ENCODE data around the gene NPHP4. TPM values are rescaled to one million over a fixed set of nuclear protein-coding genes. Genes with fewer than 3 reads are reported as not detected.

Gene NPHP4
- total RNA-seq, 1 experiment from 2014 or later: 16.8 TPM

GRCh38 chr1:5813480-5813879 is 178.7 kb downstream of the NPHP4 start (continued):
- TF ChIP-seq, protein P1, sequence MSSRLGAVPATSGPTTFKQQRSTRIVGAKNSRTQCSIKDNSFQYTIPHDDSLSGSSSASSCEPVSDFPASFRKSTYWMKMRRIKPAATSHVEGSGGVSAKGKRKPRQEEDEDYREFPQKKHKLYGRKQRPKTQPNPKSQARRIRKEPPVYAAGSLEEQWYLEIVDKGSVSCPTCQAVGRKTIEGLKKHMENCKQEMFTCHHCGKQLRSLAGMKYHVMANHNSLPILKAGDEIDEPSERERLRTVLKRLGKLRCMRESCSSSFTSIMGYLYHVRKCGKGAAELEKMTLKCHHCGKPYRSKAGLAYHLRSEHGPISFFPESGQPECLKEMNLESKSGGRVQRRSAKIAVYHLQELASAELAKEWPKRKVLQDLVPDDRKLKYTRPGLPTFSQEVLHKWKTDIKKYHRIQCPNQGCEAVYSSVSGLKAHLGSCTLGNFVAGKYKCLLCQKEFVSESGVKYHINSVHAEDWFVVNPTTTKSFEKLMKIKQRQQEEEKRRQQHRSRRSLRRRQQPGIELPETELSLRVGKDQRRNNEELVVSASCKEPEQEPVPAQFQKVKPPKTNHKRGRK (CRISPR knock-in tag; IDR thresholded peaks at IDR 0.05; ENCODE audit: borderline replicate concordance): no peak
- no peak for TF ChIP-seq OVOL2 (CRISPR knock-in tag; IDR thresholded peaks at IDR 0.05; ENCODE audit: borderline replicate concordance)
- TF ChIP-seq ZNF396 (CRISPR knock-in tag; IDR thresholded peaks at IDR 0.05; ENCODE audit: borderline replicate concordance): no peak
- TF ChIP-seq, protein P2, sequence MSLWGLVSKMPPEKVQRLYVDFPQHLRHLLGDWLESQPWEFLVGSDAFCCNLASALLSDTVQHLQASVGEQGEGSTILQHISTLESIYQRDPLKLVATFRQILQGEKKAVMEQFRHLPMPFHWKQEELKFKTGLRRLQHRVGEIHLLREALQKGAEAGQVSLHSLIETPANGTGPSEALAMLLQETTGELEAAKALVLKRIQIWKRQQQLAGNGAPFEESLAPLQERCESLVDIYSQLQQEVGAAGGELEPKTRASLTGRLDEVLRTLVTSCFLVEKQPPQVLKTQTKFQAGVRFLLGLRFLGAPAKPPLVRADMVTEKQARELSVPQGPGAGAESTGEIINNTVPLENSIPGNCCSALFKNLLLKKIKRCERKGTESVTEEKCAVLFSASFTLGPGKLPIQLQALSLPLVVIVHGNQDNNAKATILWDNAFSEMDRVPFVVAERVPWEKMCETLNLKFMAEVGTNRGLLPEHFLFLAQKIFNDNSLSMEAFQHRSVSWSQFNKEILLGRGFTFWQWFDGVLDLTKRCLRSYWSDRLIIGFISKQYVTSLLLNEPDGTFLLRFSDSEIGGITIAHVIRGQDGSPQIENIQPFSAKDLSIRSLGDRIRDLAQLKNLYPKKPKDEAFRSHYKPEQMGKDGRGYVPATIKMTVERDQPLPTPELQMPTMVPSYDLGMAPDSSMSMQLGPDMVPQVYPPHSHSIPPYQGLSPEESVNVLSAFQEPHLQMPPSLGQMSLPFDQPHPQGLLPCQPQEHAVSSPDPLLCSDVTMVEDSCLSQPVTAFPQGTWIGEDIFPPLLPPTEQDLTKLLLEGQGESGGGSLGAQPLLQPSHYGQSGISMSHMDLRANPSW (CRISPR knock-in tag; conservative IDR thresholded peaks at IDR 0.05; ENCODE audit: low read depth): no peak
- no peak for TF ChIP-seq GABPB1 (CRISPR knock-in tag; IDR thresholded peaks at IDR 0.05)
- TF ChIP-seq ZNF219 (CRISPR knock-in tag; IDR thresholded peaks at IDR 0.05; ENCODE audit: borderline replicate concordance): no peak

Small RNAs within 50 kb of the gene (microRNA-seq; reads per million reads assigned to microRNA genes)
- not detected for gene MIR4689 (ENCODE audit: borderline number of aligned reads)

Other genes starting within 250 kb of the NPHP4 start
- 9.3 to 10.3 TPM (median 9.6 TPM) in 3 replicates for gene KCNAB2, start 53.5 kb upstream of the NPHP4 start, total RNA-seq (2021)
- 1.6 to 2.4 TPM (median 1.6 TPM) in 3 replicates for gene CHD5, start 187.9 kb upstream of the NPHP4 start, total RNA-seq (2021)
- gene RPL22, start 207.2 kb upstream of the NPHP4 start, total RNA-seq (2021): 441 to 512 TPM (median 491 TPM) in 3 replicates
- 9.2 to 14.0 TPM (median 12.9 TPM) in 3 replicates for gene RNF207, start 213.7 kb upstream of the NPHP4 start, total RNA-seq (2021)
- gene ICMT, start 243.5 kb upstream of the NPHP4 start, total RNA-seq (2021): 105 to 113 TPM (median 107 TPM) in 3 replicates